AG10803 (cell line): ENCODE data around the gene COL21A1.

Experiments used
- DNase-seq: peaks from one replicate; pipeline ENCODE4 v3.0.0; 2010; ENCODE audit warnings: low read depth
- H3K4me3 ChIP-seq: 2 replicates; pipeline ENCODE4 v1.5.1; 2011; ENCODE audit warnings: mild to moderate bottlenecking, low read length, control low read depth
- TF ChIP-seq, protein P1 (sequence below): conservative IDR thresholded peaks from 2 replicates; pipeline ENCODE4 v1.5.1; 2011; ENCODE audit warnings: mild to moderate bottlenecking, low read length, control low read depth, inconsistent platforms

Gene COL21A1

GRCh38 chr6:56220078-56220477 lies 27.3 kb downstream of the COL21A1 start:
- H3K4me3 ChIP-seq: no peak overlapping the region
- no peak for DNase-seq
- TF ChIP-seq, protein P1, sequence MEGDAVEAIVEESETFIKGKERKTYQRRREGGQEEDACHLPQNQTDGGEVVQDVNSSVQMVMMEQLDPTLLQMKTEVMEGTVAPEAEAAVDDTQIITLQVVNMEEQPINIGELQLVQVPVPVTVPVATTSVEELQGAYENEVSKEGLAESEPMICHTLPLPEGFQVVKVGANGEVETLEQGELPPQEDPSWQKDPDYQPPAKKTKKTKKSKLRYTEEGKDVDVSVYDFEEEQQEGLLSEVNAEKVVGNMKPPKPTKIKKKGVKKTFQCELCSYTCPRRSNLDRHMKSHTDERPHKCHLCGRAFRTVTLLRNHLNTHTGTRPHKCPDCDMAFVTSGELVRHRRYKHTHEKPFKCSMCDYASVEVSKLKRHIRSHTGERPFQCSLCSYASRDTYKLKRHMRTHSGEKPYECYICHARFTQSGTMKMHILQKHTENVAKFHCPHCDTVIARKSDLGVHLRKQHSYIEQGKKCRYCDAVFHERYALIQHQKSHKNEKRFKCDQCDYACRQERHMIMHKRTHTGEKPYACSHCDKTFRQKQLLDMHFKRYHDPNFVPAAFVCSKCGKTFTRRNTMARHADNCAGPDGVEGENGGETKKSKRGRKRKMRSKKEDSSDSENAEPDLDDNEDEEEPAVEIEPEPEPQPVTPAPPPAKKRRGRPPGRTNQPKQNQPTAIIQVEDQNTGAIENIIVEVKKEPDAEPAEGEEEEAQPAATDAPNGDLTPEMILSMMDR: no peak

- TF ChIP-seq, protein P1: no peak
- no peak overlapping the region for H3K4me3 ChIP-seq
- no peak for DNase-seq
These were observed 32.7 kb downstream of the COL21A1 start for GRCh38 chr6:56214703-56215101.

- no peak overlapping the region for H3K4me3 ChIP-seq
- TF ChIP-seq, protein P1: no peak
- no peak for DNase-seq
These were observed 33.2 kb downstream of the COL21A1 start for GRCh38 chr6:56214041-56214702.

GRCh38 chr6:56211724-56212123 lies 35.7 kb downstream of the COL21A1 start:
- no peak for DNase-seq
- H3K4me3 ChIP-seq: no peak overlapping the region
- TF ChIP-seq, protein P1: no peak

DNA sequence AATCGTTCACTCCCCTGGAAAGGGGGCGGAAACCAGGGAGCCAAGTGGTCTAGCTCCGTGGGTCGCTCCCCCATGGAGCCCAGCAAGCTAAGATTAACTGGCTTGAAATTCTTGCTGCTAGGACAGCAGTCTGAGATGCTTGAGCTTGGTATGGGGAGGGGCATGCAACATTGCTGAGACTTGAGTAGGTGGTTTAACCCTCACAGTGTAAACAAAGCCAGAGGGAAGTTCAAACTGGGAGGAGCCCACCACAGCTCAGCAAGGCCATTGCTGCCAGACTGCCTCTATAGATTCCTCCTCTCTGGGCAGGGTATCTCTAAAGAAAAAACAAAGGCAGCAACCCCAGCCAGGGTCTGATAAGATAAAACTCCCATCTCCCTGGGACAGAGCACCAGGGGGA lies 43.2 kb downstream of the COL21A1 start:
- H3K4me3 ChIP-seq: no peak overlapping the region
- no peak for DNase-seq
- TF ChIP-seq, protein P1: no peak

- no peak for DNase-seq
- TF ChIP-seq, protein P1: no peak
- H3K4me3 ChIP-seq: no peak overlapping the region
These were observed 47.4 kb downstream of the COL21A1 start for GRCh38 chr6:56199956-56200355.

DNA sequence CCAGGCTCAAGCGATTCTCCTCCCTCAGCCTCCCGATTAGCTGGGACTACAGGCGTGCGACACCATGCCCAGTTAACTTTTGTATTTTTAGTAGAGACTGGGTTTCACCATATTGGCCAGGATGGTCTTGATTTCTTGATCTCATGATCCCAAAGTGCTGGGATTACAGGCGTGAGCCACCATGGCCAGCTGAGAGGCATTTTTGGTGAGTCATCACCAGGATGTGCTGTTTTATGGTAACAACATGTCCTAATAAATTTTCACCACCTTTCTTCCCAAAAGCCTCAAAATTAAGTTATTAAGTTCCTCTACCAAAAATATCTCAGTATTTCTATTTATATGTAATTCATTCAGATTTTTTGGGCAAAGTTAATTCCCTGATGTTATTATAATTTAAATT lies 53.5 kb downstream of the COL21A1 start:
- TF ChIP-seq, protein P1: no peak
- H3K4me3 ChIP-seq: no peak overlapping the region
- peak; percentile 23 for DNase-seq
